Spleen (tissue), 7 donors: Measurements from ENCODE around the gene CANT1.

Experiments used
- POLR2AphosphoS5 ChIP-seq, 3 donors: sonication (generic); formaldehyde crosslinking; IDR thresholded peaks; one replicate each; pipeline ENCODE4 v1.5.1; 2017; ENCODE audit warnings: antibody characterized with exemption in 3 of 3
- TF ChIP-seq, protein P1 (sequence below), 11 experiments: fragments of 200-600 bp in 7 of 11; fragments of 450-650 bp in 4 of 11; sonication (generic) in 4 of 11; IDR thresholded peaks in 8 of 11; conservative IDR thresholded peaks in 3 of 11; 1 replicate in 7 of 11; 2 replicates in 4 of 11; pipeline versions ENCODE4 v1.4.0 to v1.8.0; 2016 to 2021; ENCODE audit warnings: antibody characterized with exemption in 11 of 11, inconsistent platforms in 4 of 11, mild to moderate bottlenecking in 1 of 11
- donor health status: DM: no; HTN: no; CAD: no; lungs with moderate emphysema.
- donor health status: DM: no; HTN: no; CAD: no.
- donor health status: DM: no; HTN: no; CAD: no.

DNA sequence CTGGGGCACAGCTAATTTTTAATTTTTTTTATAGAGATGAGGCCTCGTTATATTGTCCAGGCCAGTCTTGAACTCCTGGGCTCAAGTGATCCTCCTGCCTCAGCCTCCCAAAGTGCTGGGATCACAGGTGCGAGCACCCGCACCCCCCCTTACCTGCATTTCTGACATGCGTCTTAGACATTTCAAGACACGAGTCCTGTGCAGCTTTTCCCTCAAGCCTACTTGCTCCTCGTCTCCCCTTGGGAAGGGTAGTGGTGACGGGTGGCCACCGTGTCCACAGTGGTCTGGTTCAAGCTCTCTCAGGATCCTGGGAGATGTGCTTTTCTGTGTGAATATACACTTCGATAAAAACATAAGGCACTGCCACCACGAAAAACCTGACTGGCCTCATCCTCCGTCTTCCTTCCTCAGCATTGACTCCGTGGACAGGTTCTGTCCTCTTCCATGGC, 9.6 kb downstream of the CANT1 start:
- no peak for TF ChIP-seq POLR2AphosphoS5 (IDR thresholded peaks at IDR 0.05)
- TF ChIP-seq, protein P1, sequence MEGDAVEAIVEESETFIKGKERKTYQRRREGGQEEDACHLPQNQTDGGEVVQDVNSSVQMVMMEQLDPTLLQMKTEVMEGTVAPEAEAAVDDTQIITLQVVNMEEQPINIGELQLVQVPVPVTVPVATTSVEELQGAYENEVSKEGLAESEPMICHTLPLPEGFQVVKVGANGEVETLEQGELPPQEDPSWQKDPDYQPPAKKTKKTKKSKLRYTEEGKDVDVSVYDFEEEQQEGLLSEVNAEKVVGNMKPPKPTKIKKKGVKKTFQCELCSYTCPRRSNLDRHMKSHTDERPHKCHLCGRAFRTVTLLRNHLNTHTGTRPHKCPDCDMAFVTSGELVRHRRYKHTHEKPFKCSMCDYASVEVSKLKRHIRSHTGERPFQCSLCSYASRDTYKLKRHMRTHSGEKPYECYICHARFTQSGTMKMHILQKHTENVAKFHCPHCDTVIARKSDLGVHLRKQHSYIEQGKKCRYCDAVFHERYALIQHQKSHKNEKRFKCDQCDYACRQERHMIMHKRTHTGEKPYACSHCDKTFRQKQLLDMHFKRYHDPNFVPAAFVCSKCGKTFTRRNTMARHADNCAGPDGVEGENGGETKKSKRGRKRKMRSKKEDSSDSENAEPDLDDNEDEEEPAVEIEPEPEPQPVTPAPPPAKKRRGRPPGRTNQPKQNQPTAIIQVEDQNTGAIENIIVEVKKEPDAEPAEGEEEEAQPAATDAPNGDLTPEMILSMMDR (IDR thresholded peaks at IDR 0.05 in 8 of 11, conservative IDR thresholded peaks at IDR 0.05 in 3 of 11): no peak
